HG02870 (cell line): ENCODE data around the gene PAQR7.
"Not testable (repeated sequence)": the region's sequence is repeated elsewhere in the genome, so short reads cannot be mapped to it uniquely, and the experiment has no call there.

ENCODE experiments used
- ATAC-seq: cut with Tn5 transposase; IDR thresholded peaks from one replicate; pipeline ENCODE4 v1.9.1; 2021; ENCODE audit warnings: mild to moderate bottlenecking, moderate library complexity; ENCODE audit not compliant: unreplicated experiment

The PAQR7 gene

DNA sequence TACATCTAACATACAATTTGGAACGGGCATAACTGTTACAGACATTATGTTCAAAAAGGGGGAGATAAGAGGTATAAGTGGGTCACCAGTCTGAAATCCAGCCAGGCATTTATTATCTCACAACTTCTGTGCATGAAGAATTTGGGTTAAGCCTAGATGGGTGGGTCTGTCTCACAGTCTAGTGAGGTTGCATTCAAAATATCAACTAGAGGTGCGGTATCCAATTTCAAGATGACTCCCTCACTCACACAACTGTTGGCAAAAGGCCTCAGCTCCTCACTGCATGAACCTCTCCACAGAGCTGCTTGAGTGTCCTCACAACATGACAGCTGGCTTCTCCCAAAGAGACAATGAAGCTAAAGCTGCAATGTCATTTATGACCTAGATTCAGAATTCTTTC lies 21.0 kb downstream of the PAQR7 start:
- no peak for ATAC-seq

DNA sequence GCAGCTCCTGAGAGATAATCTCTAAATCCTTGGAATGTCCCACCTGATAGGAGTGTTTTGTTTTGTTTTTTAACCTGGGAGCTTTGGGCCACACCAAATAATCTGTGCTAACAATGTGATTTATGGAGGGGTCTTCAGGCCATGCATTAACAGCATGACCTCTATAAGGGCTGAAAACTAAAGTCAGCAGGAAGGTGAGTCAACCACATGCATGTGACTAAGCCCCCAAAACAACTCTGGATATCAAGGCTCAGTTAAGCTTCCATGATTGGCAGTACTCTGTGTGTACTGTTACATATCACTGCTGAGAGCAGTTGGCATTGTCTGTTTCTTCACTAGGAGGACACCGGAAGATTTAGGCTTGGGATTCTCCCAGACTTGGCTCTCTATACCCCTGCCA lies 27.0 kb downstream of the PAQR7 start:
- ATAC-seq = no peak

DNA sequence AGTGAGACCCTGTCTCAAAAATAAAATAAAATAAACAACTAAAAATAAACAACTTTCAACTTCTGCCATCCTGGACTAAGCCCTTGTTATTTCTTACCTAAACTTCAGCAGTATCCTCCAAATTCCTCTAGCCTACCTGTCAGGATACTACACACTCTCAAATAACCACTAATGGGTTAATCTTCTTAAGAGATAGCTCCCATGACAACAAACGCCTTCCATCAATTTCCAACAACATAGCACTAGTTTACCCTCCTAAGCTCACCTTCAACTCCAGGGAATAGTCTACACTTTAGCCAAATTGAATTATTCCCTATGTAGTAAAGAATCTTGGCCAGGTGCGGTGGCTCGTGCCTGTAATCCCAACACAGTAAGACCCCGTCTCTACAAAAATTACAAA lies 27.6 kb downstream of the PAQR7 start:
- ATAC-seq = no peak

DNA sequence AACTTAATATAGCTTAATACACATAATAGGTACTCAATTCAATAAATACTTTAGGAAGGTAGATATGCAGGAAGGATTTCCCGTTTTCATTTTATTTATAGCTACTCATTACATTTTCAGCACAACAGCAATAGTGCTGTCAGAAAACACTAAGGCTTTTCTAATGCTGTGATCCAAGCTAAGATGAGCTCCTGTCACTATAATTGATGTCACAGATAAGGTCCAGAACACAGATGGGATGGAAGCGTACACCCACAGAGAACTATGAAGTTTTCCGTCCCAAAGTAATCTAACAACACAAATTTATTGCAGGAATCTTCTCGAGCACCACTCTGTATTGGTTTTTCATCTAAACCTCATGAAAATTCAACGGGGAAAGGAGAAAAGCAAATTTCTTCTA lies 29.8 kb downstream of the PAQR7 start:
- no peak for ATAC-seq

DNA sequence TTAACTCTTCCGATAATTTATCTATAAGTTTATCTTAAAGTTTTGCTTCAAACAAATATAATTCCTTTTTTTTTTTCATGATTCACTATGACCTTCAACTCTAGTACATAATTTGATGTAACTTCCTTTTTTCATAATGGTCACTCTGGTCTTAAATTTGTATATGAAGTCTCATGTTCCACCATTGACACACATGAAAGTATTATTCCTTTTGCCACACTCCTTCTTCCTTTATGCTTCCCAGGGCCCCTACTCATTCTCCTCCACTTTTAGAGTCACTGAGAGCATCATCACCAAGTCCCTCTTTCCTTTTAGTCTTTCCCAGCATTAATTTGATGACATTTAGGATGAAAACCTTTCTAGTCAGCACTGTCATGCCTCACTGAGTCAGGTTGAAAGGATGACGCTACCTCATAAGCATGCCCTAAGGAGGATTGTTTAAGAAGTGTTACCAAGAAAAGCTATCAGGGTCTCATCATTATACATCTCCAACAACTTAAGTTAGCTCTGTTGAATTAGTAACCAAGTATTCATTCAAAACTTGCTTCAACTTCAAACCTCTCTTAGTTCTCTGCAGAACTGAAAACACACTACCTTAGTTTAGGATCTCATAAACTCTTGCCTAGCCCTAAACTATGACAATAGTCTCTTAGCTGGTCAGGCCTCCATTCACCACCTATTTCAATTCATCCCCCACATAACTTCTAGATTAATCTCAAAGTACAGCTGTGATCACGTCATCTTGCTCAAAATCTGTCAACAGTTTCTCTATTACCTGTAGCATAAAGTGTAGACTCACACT lies 30.8 kb downstream of the PAQR7 start:
- no peak for ATAC-seq

DNA sequence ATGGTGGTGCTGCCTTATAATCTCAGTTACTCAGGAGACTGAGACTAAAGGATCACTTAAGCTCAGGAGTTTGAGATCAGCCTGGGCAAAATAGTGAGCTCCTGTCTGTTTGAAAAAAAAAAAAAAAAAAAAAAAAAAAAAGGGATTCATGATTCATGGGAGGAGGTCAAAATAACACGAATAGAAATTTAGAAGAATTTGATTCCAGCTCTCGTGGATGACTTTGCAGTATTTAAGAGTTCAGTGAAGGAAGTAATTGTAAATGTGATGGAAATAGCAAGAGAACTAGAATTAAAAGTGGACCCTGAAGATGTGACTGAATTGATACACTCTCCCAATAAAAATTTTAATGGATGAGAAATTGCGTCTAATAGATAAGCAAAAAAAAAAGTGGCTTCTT lies 32.0 kb downstream of the PAQR7 start:
- no peak for ATAC-seq

DNA sequence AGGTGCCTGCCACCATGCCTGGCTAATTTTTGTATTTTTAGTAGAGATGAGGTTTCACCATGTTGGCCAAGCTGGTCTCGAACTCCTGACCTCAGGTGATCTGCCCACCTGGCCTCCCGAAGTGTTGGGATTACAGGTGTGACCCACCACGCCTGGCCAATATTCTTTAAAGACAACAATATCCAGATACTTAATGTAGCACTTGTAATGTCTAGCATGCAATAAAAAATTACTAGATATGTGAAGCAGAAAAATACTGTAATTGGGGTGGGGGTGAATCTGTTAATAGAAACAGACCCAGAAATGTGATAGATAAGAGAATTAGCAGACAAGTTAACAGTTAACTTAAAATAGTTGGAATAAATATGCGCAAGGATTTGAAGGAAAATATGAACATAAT lies 35.7 kb downstream of the PAQR7 start:
- ATAC-seq = not testable (repeated sequence)

DNA sequence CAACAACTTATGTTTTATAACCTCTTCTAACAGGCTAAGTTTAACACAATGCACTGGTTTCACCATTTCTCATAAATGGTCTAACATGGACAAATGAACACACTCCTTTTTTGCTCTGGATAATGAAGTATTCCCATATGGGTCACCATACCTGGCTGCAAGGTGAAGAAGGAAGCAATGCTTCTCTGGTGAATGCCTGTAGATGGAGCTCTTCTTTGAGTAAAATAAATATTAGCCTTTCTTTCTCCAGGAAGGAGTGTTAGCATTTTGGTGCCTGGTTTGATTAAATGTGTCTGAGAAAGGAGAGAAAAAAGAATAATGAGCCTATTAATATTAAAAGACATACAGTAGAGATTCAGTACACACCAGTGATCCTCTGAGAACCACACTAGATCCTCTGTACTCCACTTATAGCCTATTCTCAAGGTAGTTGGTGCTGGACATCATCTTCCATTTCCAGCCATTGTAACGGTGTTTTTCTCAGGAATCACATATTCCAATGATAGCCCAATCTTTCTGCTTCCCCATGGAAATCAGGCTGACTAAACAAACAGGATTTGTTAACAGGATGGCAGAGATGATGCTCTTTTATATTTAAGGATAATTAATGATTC lies 38.1 kb downstream of the PAQR7 start:
- ATAC-seq = no peak

DNA sequence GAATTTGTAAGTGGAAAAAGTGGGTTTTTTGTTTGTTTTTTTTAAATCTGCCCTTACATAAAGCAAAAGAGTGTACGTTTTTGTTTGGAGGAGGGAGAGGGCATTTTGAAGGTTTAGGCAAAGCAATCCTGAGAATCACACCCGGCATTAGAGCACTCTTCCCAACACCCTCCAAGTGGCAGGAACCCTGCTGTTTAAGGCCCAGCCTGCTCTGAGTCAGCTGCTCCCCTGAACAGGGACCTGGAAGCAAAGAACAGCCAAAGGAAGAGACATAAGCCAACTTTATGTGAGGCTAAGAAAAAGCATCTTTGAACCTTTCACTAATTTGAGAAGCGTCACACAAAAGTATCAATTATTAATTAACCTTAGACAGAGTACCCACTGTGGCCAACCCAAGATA lies 38.8 kb downstream of the PAQR7 start:
- no peak for ATAC-seq

DNA sequence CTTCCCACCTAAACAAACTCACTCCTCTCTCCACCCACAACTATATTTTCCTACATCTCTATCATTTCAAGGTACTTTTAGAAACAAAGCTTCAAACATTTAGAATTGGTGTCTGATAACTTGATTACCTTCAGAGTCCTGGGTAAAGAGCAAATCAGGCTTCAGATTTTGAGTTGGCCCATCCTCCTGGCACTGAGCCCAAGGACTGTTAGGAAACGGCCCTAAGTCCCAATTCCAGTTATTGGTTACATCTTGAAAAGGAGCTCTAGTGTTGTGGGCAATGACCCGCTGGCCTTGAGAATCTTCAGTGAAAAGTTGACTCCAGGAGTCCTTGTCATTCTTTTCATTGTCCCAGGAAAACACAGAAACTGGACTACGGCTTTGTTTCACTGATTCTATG lies 40.6 kb downstream of the PAQR7 start:
- ATAC-seq = no peak

DNA sequence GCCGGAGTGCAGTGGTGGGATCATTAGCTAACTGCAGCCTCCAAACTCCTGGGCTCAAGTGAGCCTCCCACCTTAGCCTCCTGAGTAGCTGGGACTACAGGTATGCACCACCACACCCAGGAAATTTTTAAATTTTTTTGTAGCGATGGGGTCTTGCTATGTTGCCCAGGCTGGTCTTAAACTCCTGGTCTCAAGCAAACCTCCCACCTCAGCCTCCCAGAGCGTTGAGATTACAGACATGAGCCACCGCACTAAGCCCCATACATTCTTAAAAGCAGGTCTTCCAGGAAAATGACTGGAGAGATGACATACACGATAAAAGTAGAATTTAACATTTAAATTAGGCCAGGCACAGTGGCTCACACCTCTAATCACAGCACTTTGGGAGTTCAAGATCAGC lies 42.4 kb downstream of the PAQR7 start:
- no peak for ATAC-seq

DNA sequence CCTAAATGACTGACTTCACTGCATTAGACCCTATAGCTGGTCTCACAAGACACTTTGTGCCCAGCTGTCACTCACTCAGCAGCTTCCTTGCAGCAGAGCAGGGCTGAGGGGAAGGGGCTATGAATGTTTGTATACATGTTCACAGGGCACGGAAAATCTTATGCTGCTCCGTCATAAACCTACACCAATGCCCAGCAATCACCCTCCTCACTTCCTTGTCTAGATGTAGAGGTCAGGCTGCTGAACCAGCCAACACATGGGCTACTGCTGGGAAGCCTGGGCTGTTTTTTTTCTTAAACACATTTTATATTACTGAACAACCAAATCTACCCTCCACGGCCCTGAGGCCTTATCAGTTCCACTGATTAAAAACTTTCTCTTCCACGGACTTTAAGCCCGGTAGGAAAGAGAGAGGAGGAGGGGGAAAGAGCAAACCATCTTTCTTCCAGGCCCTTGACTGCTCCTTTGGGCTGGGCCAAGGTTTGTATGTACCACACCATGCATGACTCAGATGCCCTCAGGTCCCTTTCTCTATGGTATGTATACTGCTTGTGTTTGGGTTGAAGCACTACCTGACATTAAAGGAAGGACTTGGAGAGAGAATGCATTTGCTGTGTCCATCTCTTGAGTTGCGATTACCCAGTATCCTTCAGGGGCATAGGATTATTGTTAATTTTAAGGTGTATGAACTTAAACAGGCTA lies 43.0 kb downstream of the PAQR7 start:
- no peak for ATAC-seq

DNA sequence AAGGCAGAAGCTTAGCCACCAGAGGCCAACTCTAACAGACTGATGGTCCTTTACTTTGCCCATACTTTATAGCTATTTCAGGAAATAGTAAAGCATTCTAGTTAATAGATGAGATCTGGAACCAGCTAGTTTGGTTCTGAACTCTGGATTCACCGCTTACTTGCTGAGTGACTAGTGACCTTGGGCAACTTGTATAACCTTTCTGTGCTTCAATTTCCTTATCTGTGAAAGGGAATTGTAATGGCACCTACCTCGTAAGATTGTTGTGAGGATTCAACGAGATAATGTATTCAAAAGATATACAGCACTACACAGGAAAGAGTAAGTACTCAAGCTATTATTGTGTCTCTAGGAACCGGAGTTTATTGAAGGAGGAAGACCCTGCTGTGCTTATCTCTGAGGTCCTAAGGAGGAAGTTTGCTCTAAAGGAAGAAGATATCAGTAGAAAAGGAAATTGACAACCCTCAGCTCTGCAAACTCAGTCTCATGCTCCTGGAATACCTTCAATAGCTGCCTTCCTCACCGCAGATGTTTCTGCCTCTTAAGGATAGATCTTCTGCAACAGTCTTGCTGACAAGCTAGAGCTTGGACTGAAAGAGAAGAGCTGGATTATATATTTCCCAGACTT lies 43.8 kb downstream of the PAQR7 start:
- no peak for ATAC-seq

DNA sequence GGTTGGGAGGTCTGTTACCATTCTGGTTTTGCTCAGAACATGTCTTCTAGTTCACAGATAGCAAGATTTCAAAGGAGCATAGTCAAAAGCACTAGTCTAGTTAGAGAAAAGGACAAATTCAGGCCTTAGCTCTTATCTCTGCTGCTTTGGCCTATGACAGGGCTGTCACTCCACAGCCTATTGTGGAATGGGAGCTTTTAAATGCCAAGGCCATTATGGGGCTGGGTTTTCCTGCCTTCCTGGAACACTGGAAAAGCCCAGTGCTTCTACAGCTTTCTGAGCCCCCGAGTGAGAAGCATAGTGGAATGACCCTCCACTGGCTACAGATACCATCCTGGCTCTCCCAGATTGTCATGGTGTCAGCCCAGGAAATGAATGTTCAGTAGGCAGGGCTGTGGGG lies 46.5 kb downstream of the PAQR7 start:
- no peak for ATAC-seq

DNA sequence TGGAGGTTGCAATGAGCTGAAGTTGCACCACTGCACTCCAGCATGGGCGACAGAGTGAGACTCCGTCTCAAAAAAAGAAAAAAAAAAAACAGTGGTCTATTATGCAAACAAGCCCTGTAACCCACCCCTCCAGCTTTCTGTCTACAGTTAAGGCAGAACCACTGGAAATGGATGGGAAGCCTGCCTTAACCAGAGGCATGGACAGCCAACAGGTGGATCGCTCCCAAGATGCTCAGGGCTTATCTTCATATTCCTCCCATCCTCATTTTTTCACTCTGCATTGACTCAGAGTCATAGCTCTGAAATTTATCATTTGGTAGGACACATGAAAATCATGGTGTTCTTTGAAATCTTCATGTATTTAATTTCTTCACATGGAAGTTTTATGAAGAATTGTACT lies 47.0 kb downstream of the PAQR7 start:
- no peak for ATAC-seq

DNA sequence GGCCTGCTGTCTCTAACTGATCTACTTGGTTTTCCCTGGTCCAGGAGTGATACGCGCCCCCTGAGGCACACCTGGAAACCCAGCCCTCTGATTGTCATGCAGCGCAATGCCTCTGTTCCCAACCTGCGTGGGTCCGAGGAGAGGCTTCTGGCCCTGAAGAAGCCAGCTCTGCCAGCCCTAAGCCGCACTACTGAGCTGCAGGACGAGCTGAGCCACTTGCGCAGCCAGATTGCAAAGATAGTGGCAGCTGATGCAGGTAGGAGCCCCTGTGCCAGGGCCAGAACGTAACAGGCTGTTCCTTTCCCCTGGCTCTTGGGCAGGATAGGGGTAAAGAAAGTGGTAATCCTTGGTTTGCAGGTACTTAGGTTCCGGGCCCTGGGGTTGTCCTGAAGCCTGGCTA lies 48.9 kb downstream of the PAQR7 start:
- ATAC-seq = no peak

DNA sequence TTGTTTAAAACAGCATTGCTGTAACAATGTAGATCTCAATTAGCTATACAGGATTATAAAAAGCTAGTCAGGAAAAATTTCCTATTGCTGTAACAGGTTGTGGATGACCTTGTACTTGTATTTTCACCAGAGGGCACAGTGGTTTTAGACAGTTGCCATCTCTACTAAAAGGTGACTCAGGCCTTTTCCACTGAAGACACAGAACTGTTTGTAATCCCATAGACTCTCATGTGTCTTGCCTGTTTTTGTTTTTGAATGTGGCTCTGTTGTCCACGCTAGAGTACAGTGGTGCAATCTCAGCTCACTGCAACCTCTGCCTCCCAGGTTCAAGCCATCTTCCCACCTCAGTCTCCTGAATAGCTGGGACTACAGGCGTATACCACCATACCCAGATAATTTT lies 49.9 kb downstream of the PAQR7 start:
- no peak for ATAC-seq

DNA sequence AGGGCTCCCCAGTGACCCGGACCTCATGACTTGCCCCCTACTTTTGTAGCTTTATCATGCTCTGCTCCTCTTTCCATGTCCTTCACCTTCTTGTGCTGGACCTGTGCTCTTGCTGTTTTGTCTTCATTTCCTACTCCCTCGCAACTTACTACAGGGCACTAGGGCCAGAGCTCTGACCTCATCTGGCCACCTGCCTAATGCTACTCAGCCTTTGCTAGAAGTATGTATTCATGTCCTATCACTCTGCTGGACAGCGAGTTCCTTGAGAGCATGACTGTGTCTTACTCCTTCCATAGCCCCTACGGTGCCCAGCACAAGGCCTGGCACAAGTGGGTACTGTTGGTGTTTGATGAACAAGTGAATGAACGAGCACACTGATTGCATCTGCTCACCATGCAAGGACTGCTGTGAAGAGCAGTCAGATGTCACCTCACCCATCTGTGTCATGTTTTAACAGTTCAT lies 53.8 kb downstream of the PAQR7 start:
- no peak for ATAC-seq

DNA sequence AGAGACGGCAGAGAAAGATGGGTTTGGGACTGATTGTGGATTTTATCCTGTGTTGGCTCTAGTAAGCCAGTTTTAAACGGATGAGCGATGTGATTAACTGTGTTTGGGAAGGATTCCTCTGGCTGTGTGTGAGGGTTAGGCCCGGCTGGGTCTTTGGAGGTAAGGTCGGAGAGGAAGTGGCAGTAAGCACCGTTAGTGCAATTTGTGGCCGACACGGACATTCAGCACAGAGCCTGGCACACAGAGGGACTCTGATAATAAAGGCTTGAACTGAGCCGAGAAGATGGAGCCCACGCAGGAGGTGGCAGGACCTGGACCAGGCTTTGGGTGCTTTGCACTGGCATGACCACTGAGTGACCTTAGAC lies 54.4 kb downstream of the PAQR7 start:
- ATAC-seq = peak; percentile 0

DNA sequence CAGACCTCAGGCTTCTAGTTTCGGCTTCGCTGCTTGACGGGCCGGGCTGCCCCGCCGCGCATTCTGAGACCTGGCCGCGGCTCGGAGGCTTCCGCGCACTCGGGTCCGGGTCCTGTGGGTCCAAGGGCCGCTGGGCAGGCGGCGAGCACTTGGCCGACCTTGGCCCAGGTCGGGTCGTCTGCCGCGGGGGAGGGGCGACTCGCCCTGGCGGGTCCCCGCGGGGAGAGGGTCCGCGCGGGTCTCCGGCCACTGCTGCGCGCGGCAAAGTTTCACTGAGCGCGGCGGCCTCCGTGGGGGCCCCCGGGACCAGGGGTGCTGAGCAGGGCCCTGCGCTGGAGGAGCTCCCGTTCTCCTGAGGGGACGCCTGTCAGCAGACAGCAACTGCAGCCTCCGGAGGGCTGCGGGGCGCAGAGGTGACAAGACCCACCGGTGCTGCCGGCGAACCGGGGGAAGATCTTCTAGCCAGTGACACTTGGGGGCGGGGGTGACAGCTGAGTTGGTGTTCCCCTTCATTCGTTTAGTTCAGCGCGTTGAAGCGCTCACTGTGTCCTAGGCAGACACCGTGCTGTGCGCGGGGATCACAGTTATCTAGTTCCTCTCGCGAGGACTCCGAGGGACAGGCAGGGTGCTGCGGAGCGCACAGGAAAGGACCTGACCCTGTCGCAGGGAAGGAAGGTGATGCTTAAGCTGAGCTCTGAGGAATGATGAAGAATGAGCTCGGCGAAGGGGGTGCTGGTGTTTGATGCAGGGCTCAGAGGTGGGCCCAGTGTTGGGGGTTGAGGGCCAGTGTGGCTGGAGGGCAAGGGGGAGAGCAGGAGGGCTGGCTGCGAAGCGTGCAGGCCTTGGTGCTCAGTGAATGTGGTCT lies 55.0 kb downstream of the PAQR7 start:
- peak; percentile 43 for ATAC-seq
